GM13976 (cell line): ENCODE measurements around the gene MEP1B.

Experiments used
- DNase-seq: peaks from one replicate; pipeline ENCODE4 v3.0.0; 2012; ENCODE audit warnings: low spot score
- CTCF ChIP-seq: IDR thresholded peaks from 2 replicates; pipeline ENCODE4 v1.5.1; 2012; ENCODE audit warnings: borderline replicate concordance, mild to moderate bottlenecking; ENCODE audit not compliant: insufficient read depth; ENCODE audit errors: extremely low read depth, missing control alignments, control extremely low read depth
- in situ Hi-C: fragments of 300-500 bp; cut with MboI; formaldehyde crosslinking; loops from one replicate; pipeline ENCODE4 v1.12.0; 2022; ENCODE audit warnings: low sequenced_read_pairs, mixed read lengths, inconsistent platforms; ENCODE audit not compliant: unreplicated experiment

MEP1B gene

GRCh38 chr18:32183503-32183902, 6.3 kb upstream of the MEP1B start:
- DNase-seq, result no peak
- in situ Hi-C loops, result no loop called here
- no peak for TF ChIP-seq CTCF

- in situ Hi-C loops, result no loop called here
- no peak for TF ChIP-seq CTCF
- DNase-seq, result no peak
Observed at GRCh38 chr18:32190209-32190608, 370 bp downstream of the MEP1B start.

GRCh38 chr18:32195881-32196815, 6.3 kb downstream of the MEP1B start:
- no peak for DNase-seq
- TF ChIP-seq CTCF, result no peak
- in situ Hi-C loops, result no loop called here

GRCh38 chr18:32200766-32201165, 10.9 kb downstream of the MEP1B start:
- no peak for TF ChIP-seq CTCF
- in situ Hi-C loops, result no loop called here
- DNase-seq, result no peak

GRCh38 chr18:32201948-32202672, 12.3 kb downstream of the MEP1B start:
- TF ChIP-seq CTCF, result no peak
- in situ Hi-C loops, result no loop called here
- DNase-seq, result no peak

GRCh38 chr18:32208023-32208422, 18.2 kb downstream of the MEP1B start:
- in situ Hi-C loops, result no loop called here
- TF ChIP-seq CTCF, result no peak

More at GRCh38 chr18:32208023-32208422, 18.2 kb downstream of the MEP1B start:
- DNase-seq, result no peak
